ENCODE measurements around the gene CXCL11.
"Not testable (repeated sequence)": the region's sequence is repeated elsewhere in the genome, so short reads cannot be mapped to it uniquely, and the experiment has no call there.

CXCL11 gene

DNA sequence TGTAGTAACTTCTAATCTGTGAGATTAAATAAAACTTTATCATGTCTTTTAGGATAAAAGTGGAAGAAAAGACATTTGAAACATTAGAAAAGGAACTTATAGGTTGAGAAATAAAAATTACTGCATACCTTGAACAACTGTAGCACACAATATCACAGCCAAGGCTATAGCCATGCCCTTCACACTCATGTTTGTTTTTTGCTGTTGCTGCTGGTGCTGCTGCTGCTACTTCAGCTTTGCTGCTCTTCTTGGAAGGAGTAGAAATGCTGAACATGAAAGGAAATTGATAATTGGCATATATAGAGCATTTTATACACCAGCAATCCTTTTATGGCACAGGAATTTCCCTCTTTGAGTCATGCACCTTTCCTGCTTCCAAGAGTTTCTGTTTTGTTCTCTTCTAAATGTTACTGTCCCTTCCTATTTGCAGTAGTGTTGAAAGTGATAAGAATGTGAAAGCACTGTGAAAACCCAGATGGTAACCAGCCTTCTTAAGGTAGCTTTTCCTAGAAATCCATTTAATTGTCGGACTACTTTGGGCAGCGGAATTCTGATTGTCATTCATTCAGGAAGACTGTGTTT is at the start of gene CXCL11:
Gene CXCL11 (minus strand): TSS at position 272 of the 582 bp plus-strand sequence. CDS start 83 bp downstream, at position 189.
- no peak for DNase-seq (ENCODE audit: low spot score)

DNA sequence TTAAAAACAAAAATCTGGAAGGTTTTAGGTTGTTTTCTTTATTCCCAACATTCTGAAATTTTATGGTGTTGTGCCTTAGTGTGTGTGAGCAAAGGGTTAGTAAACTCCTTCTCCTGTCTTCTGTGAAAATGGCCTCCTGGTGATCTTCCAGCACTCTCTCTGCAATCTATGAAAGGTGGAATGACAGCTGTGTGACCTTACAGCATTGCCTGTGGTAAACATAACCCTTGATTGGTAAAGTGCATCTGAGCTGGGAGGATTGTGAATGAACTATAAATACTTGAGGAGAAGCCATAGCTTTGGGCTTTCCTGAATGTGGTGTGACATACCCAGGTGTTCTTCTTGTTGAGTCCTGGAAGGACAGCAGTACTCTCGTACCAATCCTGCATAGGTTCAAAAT is 48.7 kb upstream of the CXCL11 start:
- no peak for DNase-seq (ENCODE audit: low spot score)

DNA sequence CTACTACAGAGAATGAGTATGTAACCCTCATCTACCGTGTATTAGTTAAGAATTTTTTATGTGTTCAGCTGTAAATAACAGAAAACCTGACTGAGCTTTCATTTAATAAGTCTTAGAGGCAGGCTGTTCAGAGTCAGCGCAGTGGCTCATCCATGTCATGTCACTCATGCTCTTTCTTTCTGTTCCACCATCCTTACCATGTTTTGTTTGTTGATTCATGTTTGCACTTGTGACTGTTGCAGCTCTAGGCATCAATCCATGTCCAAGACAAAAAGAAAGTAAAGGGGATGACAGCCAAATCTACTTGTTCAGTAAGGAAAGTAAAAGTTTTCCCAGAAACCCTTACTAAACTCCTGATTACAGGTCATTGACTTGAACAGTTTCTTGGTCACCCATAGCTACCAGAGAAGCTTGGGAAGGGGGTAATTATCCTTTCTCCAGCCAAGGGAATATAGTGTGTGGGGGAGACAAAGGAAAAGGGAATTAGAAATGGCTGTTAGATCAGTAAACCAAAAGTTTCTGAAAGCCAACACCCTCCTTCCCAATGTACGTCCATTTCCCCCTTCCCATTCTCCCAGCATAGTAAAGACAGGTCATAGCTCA is 47.6 kb upstream of the CXCL11 start:
- DNase-seq (ENCODE audit: low spot score): no peak

DNA sequence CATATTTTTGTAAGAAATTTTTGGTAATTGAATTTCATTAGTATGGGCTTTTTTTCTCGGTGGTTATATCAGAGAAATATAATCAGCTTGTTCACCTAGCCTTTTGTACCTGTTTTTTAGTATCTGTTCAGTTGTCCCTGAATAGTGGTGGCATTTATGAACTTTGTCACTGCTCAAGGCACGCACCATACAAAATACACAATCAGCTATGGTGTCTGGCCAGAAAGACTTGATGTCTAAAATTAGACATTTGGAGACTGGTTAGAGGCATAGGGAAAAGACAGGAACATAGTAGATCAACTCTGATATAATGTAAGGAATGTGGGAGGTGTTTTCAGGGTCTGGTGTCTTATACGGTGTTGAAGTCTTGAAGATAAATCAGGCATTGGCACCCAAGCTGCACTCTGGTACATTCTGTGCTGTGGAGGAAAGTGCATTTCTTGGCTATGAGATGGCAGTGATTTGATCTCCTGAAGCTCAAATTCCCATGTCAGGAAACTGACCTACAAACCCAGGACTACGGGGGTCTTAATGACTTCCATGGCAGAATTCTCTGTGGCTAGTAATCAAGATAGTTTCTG is 42.3 kb upstream of the CXCL11 start:
- DNase-seq (ENCODE audit: low spot score): no peak

DNA sequence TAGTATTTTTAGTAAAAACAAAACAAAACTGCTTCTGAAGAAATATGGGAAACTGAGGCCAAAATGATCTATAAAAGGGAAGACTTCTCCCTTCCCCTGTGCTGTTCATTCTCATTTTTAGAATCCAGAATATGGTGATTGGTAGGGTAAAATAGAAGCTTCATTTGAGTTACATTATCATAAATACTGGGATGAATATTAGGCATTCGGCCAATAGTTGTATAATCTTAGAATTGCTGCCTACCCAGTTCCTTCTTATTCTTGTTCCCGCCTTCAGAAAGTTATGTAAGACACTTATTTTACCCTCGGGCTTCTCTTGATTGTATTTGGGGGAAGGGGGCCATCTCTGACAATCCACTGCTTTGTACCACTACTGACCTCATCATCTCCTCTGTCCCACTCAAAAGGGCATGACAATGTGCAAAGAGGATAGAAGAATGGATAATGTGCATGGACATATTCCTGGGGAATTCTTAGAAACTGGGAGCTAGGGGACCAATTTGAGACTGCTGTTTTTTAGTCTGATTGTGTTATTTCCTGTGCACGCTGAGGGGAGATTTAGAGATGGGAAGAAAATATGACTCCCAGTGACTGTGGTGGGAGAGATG is 39.2 kb upstream of the CXCL11 start:
- DNase-seq (ENCODE audit: low spot score): no peak

DNA sequence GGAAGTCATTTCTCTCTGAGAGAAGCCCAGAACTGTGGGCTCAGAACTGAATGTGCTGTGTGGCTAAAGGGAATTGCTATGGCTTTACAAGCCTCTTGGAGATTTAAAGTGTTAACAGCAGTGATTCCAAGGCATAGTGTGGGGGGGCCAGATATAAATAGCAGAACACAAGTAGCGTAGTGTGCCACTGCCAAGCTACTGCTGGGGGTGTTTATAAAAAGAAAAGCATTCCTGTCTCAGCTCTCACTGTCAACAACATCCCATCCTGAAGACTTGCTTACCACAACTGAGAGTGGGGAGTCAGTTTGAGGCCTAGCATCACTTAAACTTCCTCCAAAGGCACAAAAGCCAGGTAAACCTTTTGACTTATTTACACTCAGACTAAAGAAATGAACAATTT is 38.6 kb upstream of the CXCL11 start, which contains the start of gene ART3:
Gene ART3 (plus strand): TSS at position 242 of the 400 bp plus-strand sequence. CDS start 1,181 bp downstream, outside the sequence.
- peak; percentile 16 for DNase-seq (ENCODE audit: low spot score)

DNA sequence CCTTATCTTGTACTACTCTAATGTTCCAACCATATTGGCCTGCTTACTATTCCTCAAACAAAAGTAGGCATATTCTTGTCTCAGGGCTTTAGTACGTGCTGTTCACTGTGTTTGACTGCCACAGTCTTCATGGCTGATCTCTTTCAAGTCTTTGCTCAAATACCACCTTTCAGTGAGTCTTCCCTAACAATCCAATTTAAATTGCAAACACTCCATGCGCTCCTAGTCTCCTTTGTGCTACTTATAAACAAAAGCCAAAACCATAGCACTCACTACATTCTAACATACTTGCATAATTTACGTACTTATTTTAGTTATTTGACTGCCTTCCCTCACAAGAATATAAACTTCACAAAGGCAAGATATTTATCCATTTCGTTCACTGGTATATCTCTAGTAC is 36.9 kb upstream of the CXCL11 start:
- no peak for DNase-seq (ENCODE audit: low spot score)

DNA sequence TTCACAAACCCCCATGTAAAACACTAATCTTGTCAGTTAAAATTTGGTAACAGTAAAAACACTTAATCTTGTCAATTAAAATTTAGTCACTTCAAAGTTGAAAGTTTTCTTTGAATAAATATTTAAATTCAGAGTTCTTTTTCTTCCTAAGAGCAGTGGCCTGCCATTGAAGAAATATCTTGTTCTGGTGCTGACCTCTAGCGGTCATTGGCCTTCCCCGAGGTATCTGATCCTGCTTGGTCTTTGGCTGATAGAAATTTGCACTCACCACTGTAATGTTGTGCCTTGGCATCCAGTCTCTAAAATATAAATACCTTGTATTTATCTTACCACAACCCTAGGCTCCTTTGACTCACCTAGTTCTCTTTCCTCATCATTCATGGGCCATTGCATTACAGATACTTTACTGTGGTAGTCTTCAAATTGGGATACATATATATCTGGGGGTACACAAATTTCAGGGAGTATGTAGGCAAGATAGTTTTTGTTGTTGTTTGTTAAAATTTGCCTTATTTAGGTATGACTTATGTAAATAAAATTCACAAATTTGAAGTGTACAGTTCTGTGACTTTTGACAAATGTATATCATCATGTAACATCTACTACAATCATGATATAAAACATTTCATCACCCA is 31.9 kb upstream of the CXCL11 start:
- DNase-seq (ENCODE audit: low spot score): peak; percentile 76

DNA sequence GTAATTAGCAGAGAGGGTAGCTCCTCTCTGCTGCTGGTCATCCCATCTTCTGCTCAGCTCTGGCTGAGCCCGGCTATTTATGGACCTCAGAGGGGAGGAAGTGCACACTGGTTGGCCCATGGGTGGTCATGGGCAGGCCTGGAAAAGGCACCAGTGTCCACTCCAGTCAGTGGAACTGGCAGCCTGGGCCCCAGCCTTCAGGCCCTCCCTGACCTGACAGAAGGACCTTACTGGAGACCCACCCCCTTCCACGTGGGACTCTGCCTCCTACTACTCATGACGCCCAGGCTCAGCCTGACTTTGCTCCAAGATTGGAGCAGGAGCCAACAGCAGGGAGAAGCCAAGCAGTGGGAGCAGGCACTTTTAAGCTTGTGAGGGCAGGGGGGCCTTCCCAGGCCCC is 30.7 kb upstream of the CXCL11 start:
- no peak for DNase-seq (ENCODE audit: low spot score)

DNA sequence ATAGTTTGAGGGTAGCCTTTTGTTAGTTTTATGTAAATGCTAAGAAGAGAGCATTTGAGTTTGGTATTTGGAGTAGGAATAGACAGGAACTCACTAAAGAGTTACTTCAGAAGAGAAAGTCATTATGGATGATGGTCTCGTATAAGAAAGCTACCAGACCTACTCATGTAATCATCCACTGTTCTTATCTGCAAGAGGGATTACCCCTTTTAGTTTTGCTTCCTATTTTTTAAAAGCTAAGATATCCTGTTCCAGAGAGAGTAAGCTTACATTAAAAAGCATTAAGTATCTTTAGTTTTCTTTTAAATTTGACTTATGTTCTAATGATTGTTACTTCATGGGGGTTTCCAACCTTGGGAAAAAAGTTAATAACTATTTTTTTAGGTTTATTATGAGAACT is 26.1 kb upstream of the CXCL11 start:
- no peak for DNase-seq (ENCODE audit: low spot score)

DNA sequence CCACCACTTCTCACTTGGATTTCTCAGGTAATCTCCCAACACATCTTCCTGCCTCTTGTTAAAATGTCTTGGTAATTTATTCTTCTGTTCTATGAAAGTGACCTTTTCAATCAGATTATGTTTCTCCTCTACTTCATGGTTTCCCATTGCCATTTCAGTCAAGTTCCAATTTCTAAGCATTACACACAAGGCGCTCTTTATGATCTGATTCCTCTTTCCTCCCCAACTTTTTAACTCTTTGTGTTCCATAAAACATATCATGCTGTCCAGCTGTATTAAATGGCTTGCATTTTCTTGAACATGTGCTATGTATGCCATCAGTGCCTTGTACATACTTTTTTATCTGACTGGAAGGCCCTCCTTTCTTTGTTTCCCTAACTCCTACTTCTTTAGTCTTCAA is 25.6 kb upstream of the CXCL11 start:
- DNase-seq (ENCODE audit: low spot score): no peak

DNA sequence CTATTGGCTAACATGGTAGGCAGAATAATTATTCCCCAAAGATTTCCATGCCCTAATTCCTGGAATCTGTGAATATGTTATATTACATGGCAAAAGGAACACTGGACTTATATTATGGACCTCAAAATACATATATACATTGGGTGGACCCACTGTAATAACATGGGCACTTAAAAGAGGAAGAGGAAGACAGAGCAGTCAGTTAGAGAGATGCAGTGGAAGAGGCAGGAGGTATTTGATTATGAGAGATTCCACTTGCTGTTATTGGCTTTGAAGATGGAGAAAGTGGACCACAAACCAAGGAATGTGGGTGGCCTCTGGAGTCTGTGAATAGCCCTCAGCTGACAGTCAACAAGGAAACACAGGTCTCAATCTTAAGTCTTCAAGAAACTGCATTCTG is 24.6 kb upstream of the CXCL11 start:
- no peak for DNase-seq (ENCODE audit: low spot score)

DNA sequence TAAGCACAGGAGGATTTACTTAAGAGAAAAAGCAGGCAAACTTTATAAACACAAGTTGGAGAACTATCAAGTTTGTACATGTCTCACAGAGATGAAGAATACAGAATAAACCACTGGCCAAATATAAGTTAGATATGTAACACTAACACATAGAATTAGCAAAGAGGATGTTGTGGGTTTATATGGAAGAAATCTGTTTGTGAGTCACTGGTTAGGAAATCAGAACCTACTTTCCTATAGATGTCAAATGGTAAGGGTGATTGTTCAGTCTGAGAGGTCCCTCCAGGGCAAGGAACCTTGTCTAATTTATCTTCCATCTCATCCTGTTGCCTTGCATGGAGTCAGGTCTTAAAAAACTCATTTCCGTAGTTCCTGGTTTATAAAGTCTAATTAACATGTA is 23.9 kb upstream of the CXCL11 start:
- no peak for DNase-seq (ENCODE audit: low spot score)

DNA sequence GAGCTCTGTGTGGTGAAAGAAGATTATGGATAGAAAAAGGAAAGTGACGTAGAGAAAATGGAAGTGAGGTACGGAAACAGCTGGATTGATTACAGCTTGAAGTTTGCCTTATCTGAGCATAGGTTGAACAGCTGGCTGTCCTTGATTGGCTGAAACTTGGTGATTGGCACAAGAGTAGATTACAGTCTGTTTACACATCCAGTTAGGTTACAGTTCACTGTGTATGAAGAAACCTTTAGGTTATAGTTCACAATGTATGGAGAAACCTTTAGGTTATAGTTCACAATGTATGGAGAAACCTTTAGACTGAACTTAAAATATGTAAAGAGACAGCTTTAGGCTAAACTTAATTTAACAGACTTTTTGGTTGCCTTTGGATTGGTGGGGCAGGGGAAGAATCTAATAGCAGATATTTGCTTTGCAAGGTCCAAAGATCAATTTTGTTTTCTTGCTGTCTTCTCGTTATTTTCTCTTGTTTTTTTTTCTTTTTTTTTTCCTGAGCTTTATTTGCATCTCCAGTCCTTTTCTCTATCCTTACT is 23.1 kb upstream of the CXCL11 start:
- DNase-seq (ENCODE audit: low spot score): no peak

DNA sequence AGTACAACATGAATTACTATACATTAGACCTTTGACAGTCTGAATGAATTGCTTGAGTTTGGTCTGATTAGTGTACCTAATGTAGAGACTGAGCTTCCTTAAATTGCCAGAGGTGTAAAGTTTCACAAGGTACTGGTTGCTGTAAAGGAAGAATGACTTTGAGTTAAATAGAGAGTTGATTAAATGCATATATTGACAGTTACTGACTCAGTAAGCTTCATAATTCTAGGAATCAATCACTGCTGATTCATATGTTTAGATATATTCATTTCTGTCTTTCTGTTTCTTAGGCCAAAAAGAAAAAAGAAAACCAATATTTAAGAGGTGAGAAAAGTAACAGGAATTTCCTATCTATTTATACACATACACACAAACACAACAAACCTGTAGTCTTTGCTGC is 22.4 kb upstream of the CXCL11 start:
- no peak for DNase-seq (ENCODE audit: low spot score)

DNA sequence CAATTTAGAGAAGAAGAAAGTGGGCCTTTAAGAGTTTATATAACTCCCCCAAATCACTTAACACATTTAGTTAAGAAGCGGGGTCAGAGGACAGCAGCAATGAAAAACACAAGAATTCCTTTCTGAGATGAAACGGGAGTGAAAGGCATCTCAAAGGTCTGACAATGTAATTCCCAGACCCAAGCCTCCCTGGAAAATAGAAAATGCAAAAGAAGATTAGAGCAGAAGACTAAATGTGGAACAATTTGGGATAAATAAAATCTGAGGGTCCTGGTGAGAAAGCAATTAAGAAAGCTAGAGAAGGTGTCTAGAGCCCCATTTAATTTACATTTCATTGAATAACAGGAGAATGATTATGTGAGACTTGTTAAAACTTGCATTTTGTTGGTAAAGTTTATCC is 19.6 kb upstream of the CXCL11 start:
- DNase-seq (ENCODE audit: low spot score): no peak

DNA sequence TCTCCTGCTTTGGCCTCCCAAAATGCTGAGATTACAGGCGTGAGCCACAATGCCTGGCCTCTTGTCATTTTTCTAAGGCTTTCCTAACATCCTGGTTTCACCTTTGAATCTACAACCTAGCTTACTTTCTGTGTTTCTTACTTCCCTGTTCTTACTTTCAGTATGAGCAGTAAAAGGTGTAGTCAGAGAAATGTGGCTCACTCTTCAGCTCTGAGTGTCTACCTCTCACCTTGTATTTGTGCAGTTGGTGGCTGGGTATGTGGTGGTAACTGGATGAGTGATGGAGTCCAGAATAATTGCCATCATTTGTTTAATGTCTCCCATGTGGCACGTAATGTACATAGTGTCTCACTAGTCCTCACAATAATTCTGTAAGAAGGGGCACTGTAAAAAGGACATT is 19.1 kb upstream of the CXCL11 start:
- no peak for DNase-seq (ENCODE audit: low spot score)

DNA sequence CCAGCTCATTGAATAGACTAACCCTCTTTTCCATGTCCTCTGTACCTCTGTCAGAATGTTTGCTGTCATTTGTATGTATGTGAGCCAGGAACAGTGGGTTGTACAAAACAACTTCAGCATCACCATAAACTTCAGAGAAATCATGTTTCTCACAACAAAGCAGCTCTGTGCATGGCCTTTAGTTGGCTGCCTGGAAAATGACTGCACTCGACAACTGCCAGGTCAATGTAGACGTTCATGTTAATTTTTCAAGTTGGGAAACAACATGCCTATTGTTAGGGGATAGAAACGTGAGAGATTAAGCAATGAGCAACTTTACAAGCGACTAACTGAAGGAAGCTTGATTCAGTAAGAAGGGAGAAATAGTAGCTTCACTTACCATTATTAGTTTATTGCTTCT is 17.9 kb upstream of the CXCL11 start:
- no peak for DNase-seq (ENCODE audit: low spot score)

DNA sequence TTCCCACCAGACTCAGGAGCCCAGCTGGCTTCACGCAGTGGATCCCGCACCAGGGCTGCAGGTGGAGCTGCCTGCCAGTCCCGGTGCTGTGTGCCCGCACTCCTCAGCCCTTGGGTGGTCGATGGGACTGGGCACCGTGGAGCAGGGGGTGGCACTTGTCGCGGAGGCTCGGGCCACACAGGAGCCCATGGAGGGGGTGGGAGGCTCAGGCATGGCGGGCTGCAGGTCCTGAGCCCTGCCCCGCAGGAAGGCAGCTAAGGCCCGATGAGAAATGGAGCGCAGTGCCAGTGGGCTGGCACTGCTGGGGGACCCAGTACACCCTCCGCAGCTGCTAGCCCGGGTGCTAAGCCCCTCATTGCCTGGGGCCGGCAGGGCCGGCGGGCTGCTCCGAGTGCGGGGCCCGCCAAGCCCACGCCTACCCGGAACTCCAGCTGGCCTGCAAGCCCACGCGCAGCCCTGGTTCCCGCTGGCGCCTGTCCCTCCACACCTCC is 14.7 kb upstream of the CXCL11 start:
- not testable (repeated sequence) for DNase-seq (ENCODE audit: low spot score)

DNA sequence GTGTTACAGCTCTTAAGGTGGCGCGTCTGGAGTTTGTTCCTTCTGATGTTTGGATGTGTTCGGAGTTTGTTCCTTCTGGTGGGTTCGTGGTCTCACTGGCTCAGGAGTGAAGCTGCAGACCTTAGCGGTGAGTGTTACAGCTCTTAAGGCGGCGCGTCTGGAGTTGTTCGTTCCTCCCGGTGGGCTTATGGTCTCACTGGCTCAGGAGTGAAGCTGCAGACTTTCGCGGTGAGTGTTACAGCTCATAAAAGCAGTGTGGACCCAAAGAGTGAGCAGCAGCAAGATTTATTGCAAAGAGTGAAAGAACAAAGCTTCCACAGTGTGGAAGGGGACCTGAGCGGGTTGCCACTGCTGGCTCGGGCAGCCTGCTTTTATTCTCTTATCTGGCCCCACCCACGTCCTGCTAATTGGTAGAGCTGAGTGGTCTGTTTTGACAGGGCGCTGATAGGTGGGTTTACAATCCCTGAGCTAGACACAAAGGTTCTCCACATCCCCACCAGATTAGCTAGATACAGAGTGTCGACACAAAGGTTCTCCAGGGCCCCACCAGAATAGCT is 14.1 kb upstream of the CXCL11 start:
- DNase-seq (ENCODE audit: low spot score): not testable (repeated sequence)

DNA sequence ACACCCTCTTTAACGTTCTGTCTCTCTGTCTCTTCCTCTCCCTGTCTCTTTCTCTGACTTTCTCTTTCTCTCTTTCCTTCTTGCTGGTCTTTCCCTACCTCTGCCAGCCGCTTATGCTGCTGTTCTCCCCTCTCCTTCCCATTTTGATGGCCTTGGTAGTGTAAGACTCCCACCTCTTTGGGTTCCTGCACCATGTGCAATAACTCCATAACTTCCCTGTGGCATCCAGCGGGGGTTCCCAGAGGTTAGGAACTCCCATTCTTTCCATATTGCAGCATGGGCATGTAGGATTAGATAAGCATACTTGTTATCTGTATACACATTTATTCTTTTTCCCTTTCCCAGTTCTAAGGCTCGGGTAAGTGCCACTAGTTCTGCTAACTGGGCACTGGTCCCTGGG is 8.8 kb upstream of the CXCL11 start:
- not testable (repeated sequence) for DNase-seq (ENCODE audit: low spot score)

DNA sequence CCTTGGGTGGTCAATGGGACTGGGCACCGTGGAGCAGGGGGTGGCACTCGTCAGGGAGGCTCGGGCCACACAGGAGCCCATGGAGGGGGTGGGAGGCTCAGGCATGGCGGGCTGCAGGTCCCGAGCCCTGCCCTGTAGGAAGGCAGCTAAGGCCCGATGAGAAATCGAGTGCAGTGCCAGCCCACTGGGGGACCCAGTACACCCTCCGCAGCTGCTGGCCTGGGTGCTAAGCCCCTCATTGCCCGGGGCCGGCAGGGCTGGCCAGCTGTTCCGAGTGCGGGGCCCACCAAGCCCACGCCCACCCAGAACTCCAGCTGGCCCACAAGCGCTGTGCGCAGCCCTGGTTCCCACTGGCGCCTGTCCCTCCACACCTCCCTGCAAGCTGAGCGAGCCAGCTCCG is 7.4 kb upstream of the CXCL11 start:
- DNase-seq (ENCODE audit: low spot score): not testable (repeated sequence)
